Gastroesophageal sphincter (tissue), 3 donors: Measurements from ENCODE around the gene PABPN1L.

Source experiments
- CTCF ChIP-seq, 4 experiments: fragments of 200-600 bp in 2 of 4; fragments of 450-650 bp in 2 of 4; sonication (generic) in 1 of 4; IDR thresholded peaks; one replicate each; pipeline ENCODE4 v1.5.1; 2017 to 2019; ENCODE audit warnings: antibody characterized with exemption in 4 of 4, mild to moderate bottlenecking in 2 of 4, moderate library complexity in 2 of 4
- EP300 ChIP-seq: sonication (generic); formaldehyde crosslinking; IDR thresholded peaks from one replicate; pipeline ENCODE4 v1.6.1; 2017; ENCODE audit warnings: antibody characterized with exemption, mild to moderate bottlenecking
- POLR2AphosphoS5 ChIP-seq: sonication (generic); formaldehyde crosslinking; IDR thresholded peaks from one replicate; pipeline ENCODE4 v1.6.1; 2017; ENCODE audit warnings: antibody characterized with exemption

GRCh38 chr16:88901718-88902337 is 35.4 kb upstream of the PABPN1L start:
- TF ChIP-seq EP300 (no peak), POLR2AphosphoS5 (no peak), CTCF (IDR thresholded peaks at IDR 0.05) (no peak)
